CD4-positive, alpha-beta T cell treated with Interleukin-6 for 4 hours (primary cell): Measurements from ENCODE around the gene DENND6B.

Experiments
- DNase-seq: peaks from one replicate; pipeline ENCODE4 v3.0.0-alpha.2; 2020; ENCODE audit warnings: mixed read lengths

DENND6B gene

DNA sequence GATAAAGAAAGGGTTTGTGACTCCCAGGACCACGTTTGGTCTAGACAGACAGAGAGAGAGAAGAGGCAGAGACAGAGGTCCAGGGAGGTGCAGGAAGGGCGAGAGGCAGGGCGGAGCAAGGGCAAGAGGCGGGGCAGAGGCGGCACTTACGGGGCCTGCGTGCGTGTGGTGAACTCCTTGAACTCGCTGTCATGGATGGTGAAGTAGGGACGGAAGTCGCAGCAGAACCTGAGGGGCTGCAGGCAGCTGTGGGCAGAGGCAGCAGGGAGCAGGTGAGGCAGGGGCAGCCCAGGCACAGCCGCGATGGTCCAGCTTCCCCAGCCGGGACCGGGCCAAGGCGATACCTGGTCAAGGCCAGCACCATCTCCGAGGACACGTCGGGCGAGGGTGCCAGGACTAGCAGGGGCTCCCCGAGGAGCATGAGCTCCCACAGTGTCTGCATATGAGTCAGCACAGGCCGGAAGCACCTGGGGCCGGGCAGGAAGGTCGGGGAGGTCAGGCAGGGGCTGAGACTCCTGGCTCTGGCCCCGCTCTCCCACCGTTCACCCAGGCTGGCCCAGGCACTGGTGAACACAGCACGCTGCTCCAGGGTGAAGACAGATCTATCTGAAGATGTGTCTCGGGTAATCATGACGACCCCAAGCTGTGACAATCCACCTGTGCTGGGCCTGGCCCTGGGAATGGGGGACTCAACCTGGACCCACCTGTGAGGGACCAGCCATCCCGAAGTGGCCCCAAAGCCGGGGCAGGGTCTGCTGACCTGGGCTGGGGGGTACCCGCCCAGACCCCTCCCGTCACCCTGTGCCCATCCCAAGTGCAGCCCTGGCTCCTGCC, 12.1 kb downstream of the DENND6B start:
- DNase-seq = peak; percentile 86

DNA sequence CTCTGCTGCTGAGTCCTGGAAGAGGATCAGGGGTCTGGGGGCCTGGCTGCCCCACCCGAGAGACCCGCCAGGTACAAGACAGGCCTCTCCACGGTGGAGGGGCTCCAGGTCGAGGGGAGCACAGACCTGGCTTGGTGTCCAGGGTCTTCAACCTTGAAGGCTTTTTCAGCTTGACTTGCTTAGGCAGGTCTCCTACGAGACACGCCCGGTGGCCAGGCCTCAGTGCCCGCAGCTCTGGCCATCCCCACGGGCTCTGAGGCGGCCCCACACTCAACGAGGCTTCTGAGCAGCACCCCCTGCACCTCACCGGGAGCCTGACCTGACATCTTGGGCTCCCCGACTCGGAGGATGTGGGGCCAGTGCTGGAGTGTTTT, 12.7 kb downstream of the DENND6B start:
- DNase-seq = no peak

GRCh38 chr22:50313600-50313999, 13.2 kb downstream of the DENND6B start:
- DNase-seq = no peak

GRCh38 chr22:50313021-50313420, 13.8 kb downstream of the DENND6B start:
- no peak for DNase-seq

DNA sequence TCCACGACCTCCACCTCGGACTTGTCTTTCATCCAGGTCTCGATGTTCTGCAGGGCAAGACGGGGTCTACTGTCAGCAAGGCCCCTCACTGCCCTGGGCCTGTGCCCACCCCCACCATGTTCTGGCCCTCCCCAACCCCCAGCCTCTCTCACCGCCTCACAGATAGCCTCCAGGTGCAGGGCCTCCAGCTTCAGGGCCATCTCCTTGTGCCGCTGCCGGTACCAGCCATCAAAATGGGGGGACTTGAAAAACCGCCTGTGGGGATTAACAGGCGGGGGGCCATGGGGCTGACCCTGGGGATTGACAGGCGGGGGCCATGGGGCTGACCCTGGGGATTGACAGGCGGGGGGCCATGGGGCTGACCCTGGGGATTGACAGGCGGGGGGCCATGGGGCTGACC, 14.4 kb downstream of the DENND6B start:
- DNase-seq = no peak

DNA sequence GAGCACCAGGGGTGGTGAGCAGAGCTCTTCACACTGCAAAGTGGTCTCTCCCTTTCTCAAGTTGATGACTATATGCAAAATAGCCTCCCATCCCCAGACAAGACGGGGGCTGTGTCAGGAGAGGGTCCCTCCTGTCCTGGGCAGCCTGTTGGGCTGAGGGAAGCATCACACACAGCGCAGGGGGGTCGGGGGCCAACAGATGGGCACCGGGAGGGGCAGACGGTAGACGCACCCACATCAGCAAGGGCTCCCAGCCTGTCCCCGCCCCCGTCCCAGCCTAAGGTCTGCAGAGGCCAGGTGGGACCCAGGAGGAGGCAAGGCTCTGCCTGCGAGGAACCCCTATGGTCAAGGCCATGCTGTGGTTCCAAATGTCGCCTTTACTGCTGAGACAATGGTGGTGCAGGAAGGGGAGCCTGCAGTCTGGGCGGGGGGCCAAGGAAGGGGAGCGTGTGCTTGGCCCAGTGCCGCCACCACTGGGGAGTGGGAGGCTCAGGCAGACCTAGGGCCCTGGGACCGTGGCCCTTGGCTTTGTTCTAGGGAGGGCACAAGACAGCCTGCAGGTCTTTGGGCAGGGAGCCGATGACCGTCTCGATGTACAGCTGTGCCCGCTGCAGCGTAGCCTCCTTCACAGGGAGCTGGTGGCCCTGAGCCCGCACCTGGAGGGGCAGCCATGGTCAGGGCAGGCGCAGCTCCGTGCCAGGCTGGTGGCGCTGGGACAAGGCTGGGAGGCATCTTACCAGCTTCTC, 15.0 kb downstream of the DENND6B start:
- no peak for DNase-seq

- DNase-seq = no peak
Measured at GRCh38 chr22:50310949-50311444, 15.8 kb downstream of the DENND6B start.

DNA sequence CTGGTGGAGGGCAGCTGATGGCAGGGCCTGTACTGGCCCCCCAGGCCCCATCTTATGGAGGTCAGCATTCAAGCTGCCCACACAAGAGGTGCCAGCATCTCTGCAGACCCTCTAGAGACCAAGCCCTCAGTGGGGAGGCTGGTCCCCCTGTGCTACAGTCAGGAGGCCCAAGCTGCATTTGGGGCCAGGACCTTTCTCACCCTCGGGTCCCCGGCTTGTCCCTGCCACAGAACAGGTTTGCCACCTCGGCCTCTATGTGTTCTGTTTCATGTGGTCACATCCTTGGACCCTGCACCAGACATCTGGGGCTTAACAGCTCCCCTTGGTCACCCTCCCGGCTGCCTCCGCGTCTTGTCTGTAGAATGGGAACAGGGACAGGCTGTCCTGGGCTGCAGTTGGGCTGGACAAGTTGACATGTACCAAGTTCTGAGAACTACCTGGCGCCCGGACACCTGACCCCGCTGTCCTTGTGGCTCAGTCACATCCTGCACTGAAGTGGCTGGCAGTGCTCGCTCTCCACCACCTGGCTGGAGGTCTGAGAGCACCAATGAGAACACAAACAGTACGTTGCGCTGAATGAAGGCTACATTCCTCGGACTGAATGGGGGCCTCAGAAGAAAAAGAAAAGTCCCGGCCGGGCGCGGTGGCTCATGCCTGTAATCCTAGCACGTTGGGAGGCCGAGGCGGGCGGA, 16.6 kb downstream of the DENND6B start:
- DNase-seq = no peak

DNA sequence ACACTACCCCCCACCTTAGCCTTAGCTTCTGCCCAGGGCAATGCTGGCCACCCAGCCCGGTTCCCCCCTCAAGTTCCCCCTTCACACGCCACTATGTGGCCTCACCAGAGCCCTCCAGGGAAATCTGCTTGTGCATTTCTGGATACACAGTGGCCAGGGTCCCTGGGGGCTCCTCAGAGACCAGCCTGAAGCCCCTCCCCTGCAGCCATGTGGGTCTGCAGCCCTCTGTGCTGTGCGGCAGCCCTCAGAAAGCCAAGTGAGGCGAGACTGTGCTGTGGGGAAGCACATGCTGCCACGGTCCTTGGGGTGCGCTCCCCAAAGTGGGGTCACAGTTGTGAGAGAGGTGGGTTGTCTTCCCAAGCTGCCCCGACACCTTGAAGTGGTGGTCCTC, 17.2 kb downstream of the DENND6B start:
- DNase-seq = no peak

DNA sequence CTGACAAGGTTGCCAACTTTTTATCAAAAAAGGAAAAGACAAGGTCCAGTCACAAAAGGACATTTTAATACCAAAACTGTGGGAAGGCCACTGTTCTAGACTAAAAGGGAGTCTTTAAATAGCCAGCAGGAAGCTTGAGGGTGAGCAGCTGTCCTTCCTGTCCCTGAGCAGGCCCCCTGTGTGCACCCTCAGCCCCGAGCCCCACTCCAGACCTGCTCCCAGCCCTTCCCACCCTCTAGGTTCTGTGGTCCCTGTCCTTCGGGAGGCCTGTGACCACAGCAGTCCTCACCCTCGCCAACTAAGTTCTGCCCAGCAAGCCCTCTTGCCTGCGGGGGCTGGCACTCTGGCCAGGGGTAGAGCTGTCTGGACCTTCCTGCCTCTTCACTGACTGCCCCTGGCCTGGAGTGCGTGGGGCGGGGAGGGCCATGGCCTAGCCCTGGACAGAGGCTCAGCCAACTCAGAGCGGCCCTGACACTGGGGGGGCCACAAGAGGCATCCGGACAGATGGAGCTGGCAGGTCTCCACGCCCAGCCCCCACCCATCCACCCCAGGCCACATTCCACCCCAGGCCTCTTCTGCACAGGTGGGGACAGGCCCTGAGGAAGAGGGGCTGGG, 17.7 kb downstream of the DENND6B start:
- no peak for DNase-seq

- no peak for DNase-seq
Measured at GRCh38 chr22:50308597-50308935, 18.2 kb downstream of the DENND6B start.

DNA sequence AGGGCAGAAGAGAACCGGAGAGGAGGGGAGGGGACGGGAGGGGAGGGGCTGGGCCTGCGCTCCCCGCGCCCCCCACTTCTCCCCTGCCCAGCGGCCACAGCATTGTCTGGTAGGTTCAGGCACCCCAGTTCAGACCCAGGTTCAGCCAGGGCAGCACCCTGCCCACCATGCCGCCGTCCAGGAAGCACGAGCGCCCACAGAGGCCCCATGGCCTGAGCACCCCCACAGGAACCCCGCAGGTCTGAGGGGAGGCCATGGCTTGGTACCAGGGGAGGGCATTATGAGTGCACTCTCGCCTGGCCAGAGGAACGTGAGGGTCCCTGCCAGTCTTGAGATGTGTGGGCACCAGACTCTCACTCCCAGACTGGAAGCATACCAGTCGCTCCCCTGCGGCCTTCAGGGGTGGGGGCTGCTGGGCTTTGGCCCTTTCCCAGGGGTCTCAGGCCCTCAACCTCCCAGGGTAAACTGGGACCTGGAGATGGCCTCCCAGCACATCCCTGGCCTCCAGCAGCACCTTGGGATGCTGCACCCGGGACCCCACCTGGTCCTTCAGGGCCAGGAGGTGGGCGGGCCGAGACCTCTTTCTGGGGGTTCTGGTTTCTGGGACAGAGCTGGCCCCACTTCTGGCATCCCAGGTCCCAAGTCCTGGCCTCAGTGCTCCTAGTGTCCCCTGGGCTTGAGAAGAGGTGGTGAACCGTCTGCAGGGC, 18.8 kb downstream of the DENND6B start:
- no peak for DNase-seq

DNA sequence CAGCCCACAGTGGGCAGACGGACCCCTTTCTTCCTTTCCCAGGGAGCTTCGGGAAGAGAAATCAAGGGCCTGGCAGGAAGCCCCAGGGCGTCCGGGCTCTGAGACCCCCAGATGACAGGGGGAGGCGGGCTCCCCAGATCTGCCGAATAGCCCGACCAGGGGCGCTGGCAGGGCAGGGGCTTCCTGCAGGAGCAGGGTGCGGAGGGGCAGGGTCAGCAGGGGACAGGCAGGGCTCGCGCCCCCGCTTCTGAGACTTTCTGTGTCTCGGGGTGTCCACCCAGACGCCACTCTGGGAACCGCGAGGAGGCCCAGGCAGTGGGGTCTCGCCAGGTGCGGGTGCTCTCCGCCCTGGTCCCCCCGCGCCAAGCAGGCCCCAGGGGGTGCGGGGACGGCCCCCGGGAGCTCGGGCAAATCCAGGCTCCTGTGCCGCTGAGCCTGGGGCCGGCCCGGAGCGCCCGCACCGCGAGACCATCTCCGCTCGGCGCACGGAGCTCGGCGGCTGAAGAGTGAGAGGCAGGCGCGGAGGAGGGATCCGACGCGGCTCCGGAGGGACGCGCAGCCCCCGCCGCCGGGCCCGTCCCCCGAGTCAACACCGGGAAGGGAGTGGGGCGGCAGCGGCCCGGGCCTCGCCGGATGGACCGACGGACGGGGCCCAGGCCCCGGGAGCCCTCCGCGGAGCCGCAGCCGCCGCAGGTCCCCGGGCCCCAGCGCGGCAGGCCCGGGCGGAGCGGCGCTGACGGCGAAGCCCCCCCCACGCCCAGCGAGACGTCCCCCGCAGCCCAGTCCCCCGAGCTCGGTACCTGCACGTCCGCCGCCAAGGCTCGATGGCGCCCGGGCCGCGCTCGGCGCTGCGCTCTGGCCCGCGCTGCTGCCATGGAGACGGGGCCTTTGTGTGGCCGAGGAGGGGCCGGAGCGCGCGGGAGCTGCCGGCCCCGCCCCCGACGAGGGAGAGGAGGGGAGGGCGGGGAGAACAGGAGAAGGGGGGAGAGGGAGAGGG, 19.8 kb downstream of the DENND6B start, which contains the start of gene PLXNB2:
PLXNB2 (minus strand) TSS at position 894 of the 997 bp plus-strand sequence. CDS start 17,062 bp downstream, outside the sequence.
- peak; percentile 28 for DNase-seq

DNA sequence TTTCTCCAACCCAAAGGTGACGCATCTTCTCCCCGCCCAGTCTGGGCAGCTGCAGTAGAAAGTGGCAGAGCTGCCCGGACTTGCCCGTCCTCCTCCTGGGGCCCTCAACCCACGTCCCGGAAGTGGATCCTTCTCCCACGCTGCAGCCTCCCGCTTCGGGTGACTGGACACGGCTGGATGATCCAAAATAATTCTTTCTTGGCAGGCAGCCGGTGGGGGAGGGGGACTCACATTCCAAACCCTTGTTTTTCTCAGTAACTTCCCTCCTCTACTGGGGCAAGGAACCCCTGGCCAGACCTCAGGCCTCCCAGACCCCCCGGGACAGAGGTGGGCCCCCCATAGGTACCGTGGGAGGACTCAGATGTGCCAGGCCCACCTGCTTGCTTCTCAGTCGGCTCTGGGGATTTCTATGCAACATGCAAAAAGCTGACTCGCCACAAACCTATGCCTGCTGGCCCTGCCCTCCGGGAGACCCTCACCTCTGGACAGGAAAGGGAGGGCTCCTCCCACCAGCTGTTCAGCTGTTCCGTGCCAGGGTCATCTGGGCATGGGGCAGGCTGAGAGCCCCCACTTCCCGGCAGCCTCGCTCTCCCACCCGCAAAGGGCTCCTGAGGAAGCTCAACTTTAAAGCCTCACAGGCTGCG, 20.8 kb downstream of the DENND6B start:
- DNase-seq = no peak

GRCh38 chr22:50305393-50305922, 21.4 kb downstream of the DENND6B start:
- DNase-seq = no peak

DNA sequence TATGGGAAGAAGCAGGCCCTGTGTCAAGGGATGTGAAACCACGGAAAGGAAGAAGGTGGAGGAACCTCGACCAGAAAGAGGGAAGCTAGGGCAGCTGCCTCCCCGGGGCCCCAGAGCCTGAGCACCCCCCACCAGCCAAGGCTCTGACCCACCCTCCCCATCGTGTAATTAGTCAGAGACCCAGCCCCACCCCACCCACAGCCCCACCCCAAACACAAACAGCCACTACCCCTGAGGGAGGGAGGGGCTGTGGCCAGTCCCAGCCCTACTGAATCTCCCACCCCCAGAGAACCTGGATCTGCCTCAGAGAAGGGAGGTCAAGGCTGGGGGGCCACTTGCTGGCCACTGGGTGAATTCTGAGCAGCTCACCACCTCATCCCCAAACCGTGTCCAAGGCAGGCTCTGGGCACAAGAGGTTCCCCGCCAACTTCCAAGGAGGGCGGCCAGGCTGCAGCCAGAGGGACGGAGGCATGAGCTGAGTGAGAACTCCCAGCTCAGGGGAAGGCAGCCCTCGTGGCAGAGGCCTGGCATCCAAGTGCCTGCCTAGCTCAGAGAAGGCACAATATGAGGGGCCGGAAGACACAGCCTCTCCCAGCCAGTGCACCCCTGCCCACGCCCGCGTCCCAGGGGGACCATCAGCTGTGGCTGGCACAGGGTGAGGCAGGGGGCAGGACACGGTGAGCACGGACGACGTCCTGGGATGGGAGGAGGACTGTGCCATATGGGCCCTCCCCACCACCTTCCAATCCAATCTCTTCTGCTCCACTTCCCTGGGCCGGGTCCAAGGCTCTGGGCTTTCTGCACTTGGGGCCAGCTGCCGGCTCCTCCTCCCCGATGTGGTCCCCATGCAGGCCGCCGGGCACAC, 22.1 kb downstream of the DENND6B start:
- DNase-seq = no peak

DNA sequence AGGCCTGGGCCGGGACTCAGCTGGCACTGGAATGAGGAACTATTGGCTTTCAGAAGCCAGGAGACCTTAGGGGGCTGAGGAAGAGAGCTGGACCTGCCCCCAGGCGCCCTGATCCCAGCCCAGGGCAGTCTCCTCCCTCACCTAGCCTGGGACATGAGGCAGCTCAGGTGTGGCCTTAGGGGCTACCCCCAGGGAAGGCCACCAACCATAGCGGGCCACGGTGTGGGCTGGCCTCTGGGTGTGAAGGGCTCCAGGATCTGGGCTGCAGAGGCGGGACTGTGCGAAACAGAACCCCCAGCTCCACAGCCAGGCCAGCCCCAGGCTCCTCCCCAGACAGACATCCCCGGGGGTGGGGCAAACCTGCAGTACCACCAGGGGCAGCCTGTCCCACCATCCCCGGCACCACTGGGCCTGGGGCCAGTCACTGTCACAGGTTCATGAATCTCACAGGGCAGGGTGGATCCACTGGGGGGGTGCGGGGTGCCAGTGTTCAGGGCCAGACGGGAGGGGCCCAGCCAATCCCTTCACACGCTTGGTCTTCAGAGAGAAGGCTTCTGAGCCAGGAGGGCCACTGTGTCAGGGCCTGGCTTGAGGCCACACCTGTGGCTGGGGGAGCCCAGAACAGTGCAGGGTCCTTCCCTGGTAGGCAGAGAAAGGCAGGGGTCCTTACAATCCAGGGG, 22.8 kb downstream of the DENND6B start:
- DNase-seq = no peak

GRCh38 chr22:50303515-50303847, 23.3 kb downstream of the DENND6B start:
- DNase-seq = no peak

DNA sequence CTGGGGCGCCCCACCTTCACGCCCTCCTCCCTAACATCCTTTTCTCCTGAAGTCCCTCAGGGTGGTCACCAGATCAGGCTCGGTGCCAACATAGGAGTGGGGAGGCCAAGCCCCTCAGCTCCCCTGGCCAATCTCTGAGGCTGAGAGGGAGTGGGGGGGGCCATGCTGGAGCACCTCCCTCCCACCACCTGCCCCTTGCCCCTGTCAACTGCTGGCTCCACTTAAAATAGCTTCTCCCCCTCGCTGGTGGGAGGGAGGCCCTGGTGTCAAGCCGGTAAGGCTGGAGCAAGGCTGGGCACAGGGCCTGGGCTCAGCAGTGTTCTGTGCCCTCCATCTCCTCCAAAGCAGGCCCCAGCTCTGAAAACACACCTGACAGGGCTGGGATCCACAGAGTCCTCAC, 24.2 kb downstream of the DENND6B start:
- no peak for DNase-seq
